Heart left ventricle (tissue), 16 donors: ENCODE data around the gene KIAA1217. TPM values are rescaled to one million over a fixed set of nuclear protein-coding genes. Genes with fewer than 3 reads are reported as not detected.

Source experiments
- ATAC-seq, 4 donors: fragments of 200-7000 bp; cut with Tn5 transposase; one replicate each; pipeline ENCODE4 v1.9.1; 2020 to 2022; ENCODE audit warnings: moderate library complexity in 4 of 4, mild to moderate bottlenecking in 3 of 4, moderate number of reproducible peaks in 1 of 4
- DNase-seq, 5 donors: peaks; one replicate each; pipeline ENCODE4 v3.0.0-alpha.2; 2020
- H3K27ac ChIP-seq, 12 donors: fragments of 200-600 bp; sonication (generic) in 4 of 12; one replicate each; pipeline versions ENCODE4 v1.5.0 to v1.8.0; 2016 to 2022; ENCODE audit warnings: mild to moderate bottlenecking in 2 of 12
- H3K27me3 ChIP-seq, 9 donors: fragments of 200-600 bp; sonication (generic) in 2 of 9; one replicate each; pipeline versions ENCODE4 v1.5.1 to v1.8.0; 2016 to 2022; ENCODE audit warnings: mild to moderate bottlenecking in 3 of 9
- H3K36me3 ChIP-seq, 9 donors: fragments of 200-600 bp; sonication (generic) in 2 of 9; one replicate each; pipeline versions ENCODE4 v1.5.0 to v1.8.0; 2018 to 2022; ENCODE audit warnings: mild to moderate bottlenecking in 2 of 9
- H3K4me1 ChIP-seq, 12 donors: fragments of 200-600 bp; sonication (generic) in 4 of 12; one replicate each; pipeline versions ENCODE4 v1.5.0 to v1.8.0; 2016 to 2022; ENCODE audit warnings: mild to moderate bottlenecking in 3 of 12
- H3K4me3 ChIP-seq, 12 donors: fragments of 200-600 bp; sonication (generic) in 4 of 12; one replicate each; pipeline versions ENCODE4 v1.5.0 to v1.8.0; 2017 to 2022; ENCODE audit warnings: mild to moderate bottlenecking in 9 of 12, moderate library complexity in 4 of 12
- H3K9me3 ChIP-seq, 12 donors: fragments of 200-600 bp; sonication (generic) in 4 of 12; one replicate each; pipeline versions ENCODE4 v1.5.0 to v1.8.0; 2016 to 2022; ENCODE audit warnings: mild to moderate bottlenecking in 1 of 12
- CTCF ChIP-seq, 12 donors: fragments of 200-600 bp; sonication (generic) in 4 of 12; IDR thresholded peaks; one replicate each; pipeline versions ENCODE4 v1.5.0 to v1.8.0; 2018 to 2022; ENCODE audit warnings: antibody characterized with exemption in 12 of 12, mild to moderate bottlenecking in 5 of 12
- POLR2A ChIP-seq, 2 donors: fragments of 450-650 bp; IDR thresholded peaks; one replicate each; pipeline ENCODE4 v1.6.1; 2017; ENCODE audit warnings: antibody characterized with exemption in 2 of 2, mild to moderate bottlenecking in 2 of 2, moderate library complexity in 2 of 2
- WGBS, 4 donors: extraction: QIAGEN DNeasy Blood & Tissue Kit in 2 of 4; methylation state at CpG; one replicate each; pipeline versions ENCODE4 v1.1.5 to v1.1.7; 2013 to 2018; 5-methylcytosine and 5-hydroxymethylcytosine counted together
- intact Hi-C, 10 donors: fragments of 100-400 bp; cut with DNase I; formaldehyde crosslinking; loops; one replicate each; pipeline versions ENCODE4 v1.11.1 to v1.14.2; 2022
- polyA plus RNA-seq, 2 donors: library from polyadenylated mRNA; stranded (reverse); fragments of 200-250 nt; gene quantifications; one replicate each; pipeline ENCODE4 v1.2.3, GENCODE V29; 2013
- total RNA-seq, 9 donors: library from RNA; depleted of rRNA in 2 of 9; stranded (reverse); fragments of >200 nt in 2 of 9; fragmentation: NEBNext Ultra II Directional in 3 of 9; extraction: Animal tissue kit (Norgen Biotek cat#: 25700) in 3 of 9; gene quantifications; one replicate each; pipeline versions ENCODE4 v1.1.0 to v1.2.4, GENCODE V29; 2016 to 2023
- donor health status: ischemic (EF 13 %, LVEDD 7.1; RV severe dilation, severe dysfunction).
- donor health status: healthy with polysubstance abuse.
- donor health status: DM: no; HTN: yes; CAD: no.
- donor health status: DM: no; HTN: no; CAD: no.
- donor health status: ischemic (EF 25% LVEDD 6.9; RV normal size, moderate dysfunction).
- donor health status: ischemic (EF 25% LVEDD 5.7; RV mildly dilated, moderate dysfunction).
- donor health status: healthy.
- donor health status: DM: yes; HTN: yes; CAD: no.
- donor health status: ischemic (EF 35%, LVEDD 5.7; RV mildly dilated, moderate dysfunction).
- donor health status: nonischemic (EF 11% LVEDD 7.7; RV severe dilation, severe dysfunction).
- donor health status: DM: yes; HTN: yes; CAD: no.
- donor health status: PGD.
- donor health status: ischemic (EF 29% LVEDD 5.4; RV normal size, mild dysfunction).
- donor health status: nonischemic (EF 23%, LVEDD 6.1; RV moderate dilation, normal function).

Gene KIAA1217
- total and polyA plus RNA-seq, 11 donors: 12.7 to 66.7 (median 33.5) TPM

- TF ChIP-seq POLR2A (IDR thresholded peaks at IDR 0.05) (no peak), CTCF (IDR thresholded peaks at IDR 0.05) (no peak)
- Histone ChIP-seq H3K36me3 (peaks cover 0 to 5% (median 0%) of the 10 kb centered on the region in 9 donors), H3K27me3 (no peaks in the 10 kb centered on the region), H3K27ac (no peak overlapping the region), H3K4me1 (peaks cover 0 to 13% (median 2%) of the 10 kb centered on the region in 12 donors), H3K4me3 (no peak overlapping the region), H3K9me3 (no peaks in the 10 kb centered on the region)
- DNase-seq: no peak
- no peak for ATAC-seq
- 97% methylated on average over 4 of the region's 4 CpGs for WGBS, 4 donors
- intact Hi-C loops: loop anchor here in 3 of 10 donors (5.0 to 10.0 kb wide), 2 partner anchors 139 to 142 kb away; no protein-coding TSS in a partner anchor
Observed at GRCh38 chr10:24375510-24375909, 166.6 kb downstream of the KIAA1217 start.

GRCh38 chr10:24376731-24377130 is 167.8 kb downstream of the KIAA1217 start:
- no peak overlapping the region for H3K27ac ChIP-seq
- intact Hi-C loops: loop anchor here in 3 of 10 donors (5.0 to 10.0 kb wide), 2 partner anchors 138 to 141 kb away; no protein-coding TSS in a partner anchor
- TF ChIP-seq CTCF (IDR thresholded peaks at IDR 0.05): no peak
- no peak for TF ChIP-seq POLR2A (IDR thresholded peaks at IDR 0.05)
- WGBS, 4 donors: 77 to 96% (median 89%) methylated on average over 4 of the region's 4 CpGs
- DNase-seq: no peak
- H3K9me3 ChIP-seq: no peaks in the 10 kb centered on the region
- no peak for ATAC-seq
- H3K4me1 ChIP-seq: peaks cover 0 to 4% (median 0%) of the 10 kb centered on the region in 12 donors
- no peaks in the 10 kb centered on the region for H3K27me3 ChIP-seq
- H3K4me3 ChIP-seq: no peak overlapping the region
- H3K36me3 ChIP-seq: peaks cover 0 to 15% (median 0%) of the 10 kb centered on the region in 9 donors

- intact Hi-C loops: loop anchor here in 3 of 10 donors (5.0 to 10.0 kb wide), 2 partner anchors 136 to 139 kb away; no protein-coding TSS in a partner anchor
- Histone ChIP-seq H3K4me1 (peaks cover 0 to 12% (median 2%) of the 10 kb centered on the region in 12 donors), H3K27me3 (no peaks in the 10 kb centered on the region), H3K4me3 (no peak overlapping the region), H3K9me3 (no peaks in the 10 kb centered on the region), H3K36me3 (peaks cover 0 to 17% (median 0%) of the 10 kb centered on the region in 9 donors), H3K27ac (no peak overlapping the region)
- ATAC-seq (no peak), DNase-seq (no peak)
- TF ChIP-seq CTCF (IDR thresholded peaks at IDR 0.05) (no peak), POLR2A (IDR thresholded peaks at IDR 0.05) (no peak)
- 81 to 93% (median 91%) methylated on average over 6 of the region's 6 CpGs for WGBS, 4 donors
Observed at GRCh38 chr10:24378126-24378920, 169.4 kb downstream of the KIAA1217 start.

GRCh38 chr10:24381235-24382010 is 172.5 kb downstream of the KIAA1217 start:
- no peak for ATAC-seq
- intact Hi-C loops: loop anchor here in 2 of 10 donors (10.0 kb wide), 2 partner anchors 123 to 133 kb away; no protein-coding TSS in a partner anchor

More at GRCh38 chr10:24381235-24382010, 172.5 kb downstream of the KIAA1217 start:
- no peaks in the 10 kb centered on the region for H3K9me3 ChIP-seq
- H3K27ac ChIP-seq: no peak overlapping the region
- no peaks in the 10 kb centered on the region for H3K27me3 ChIP-seq
- WGBS, 4 donors: 93 to 97% (median 94%) methylated on average over 9 of the region's 9 CpGs
- H3K36me3 ChIP-seq: peaks cover 0 to 24% (median 0%) of the 10 kb centered on the region in 9 donors
- no peak overlapping the region for H3K4me3 ChIP-seq
- no peak for TF ChIP-seq POLR2A (IDR thresholded peaks at IDR 0.05)
- no peak for TF ChIP-seq CTCF (IDR thresholded peaks at IDR 0.05)
- DNase-seq: no peak
- peaks cover 0 to 39% (median 24%) of the 10 kb centered on the region in 12 donors for H3K4me1 ChIP-seq
